LNCAP (cell line): ENCODE results near the gene USP11.

ENCODE experiments used
- TF ChIP-seq, protein P1 (sequence below): fragments of 450-650 bp; IDR thresholded peaks from 2 replicates; pipeline ENCODE4 v1.5.1; 2017; ENCODE audit warnings: mild to moderate bottlenecking

USP11 gene

DNA sequence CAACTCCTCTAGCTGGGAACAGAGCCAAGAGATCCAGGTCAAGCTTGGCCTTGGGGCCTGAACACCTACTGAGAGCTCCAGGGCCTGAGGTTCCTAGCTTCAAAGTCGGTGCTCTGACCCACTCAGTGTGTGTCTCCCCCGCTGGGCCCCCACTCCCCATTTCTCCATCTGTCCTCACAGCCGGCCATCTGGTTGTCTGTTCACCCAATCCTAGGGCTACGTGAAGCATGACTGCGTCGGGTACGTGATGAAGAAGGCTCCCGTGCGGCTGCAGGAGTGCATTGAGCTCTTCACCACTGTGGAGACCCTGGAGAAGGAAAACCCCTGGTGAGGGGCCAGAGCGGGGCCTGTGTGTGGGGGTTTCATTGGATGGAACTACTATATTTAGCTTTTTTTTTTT is 12.3 kb downstream of the USP11 start:
- TF ChIP-seq, protein P1, sequence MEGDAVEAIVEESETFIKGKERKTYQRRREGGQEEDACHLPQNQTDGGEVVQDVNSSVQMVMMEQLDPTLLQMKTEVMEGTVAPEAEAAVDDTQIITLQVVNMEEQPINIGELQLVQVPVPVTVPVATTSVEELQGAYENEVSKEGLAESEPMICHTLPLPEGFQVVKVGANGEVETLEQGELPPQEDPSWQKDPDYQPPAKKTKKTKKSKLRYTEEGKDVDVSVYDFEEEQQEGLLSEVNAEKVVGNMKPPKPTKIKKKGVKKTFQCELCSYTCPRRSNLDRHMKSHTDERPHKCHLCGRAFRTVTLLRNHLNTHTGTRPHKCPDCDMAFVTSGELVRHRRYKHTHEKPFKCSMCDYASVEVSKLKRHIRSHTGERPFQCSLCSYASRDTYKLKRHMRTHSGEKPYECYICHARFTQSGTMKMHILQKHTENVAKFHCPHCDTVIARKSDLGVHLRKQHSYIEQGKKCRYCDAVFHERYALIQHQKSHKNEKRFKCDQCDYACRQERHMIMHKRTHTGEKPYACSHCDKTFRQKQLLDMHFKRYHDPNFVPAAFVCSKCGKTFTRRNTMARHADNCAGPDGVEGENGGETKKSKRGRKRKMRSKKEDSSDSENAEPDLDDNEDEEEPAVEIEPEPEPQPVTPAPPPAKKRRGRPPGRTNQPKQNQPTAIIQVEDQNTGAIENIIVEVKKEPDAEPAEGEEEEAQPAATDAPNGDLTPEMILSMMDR = no peak

DNA sequence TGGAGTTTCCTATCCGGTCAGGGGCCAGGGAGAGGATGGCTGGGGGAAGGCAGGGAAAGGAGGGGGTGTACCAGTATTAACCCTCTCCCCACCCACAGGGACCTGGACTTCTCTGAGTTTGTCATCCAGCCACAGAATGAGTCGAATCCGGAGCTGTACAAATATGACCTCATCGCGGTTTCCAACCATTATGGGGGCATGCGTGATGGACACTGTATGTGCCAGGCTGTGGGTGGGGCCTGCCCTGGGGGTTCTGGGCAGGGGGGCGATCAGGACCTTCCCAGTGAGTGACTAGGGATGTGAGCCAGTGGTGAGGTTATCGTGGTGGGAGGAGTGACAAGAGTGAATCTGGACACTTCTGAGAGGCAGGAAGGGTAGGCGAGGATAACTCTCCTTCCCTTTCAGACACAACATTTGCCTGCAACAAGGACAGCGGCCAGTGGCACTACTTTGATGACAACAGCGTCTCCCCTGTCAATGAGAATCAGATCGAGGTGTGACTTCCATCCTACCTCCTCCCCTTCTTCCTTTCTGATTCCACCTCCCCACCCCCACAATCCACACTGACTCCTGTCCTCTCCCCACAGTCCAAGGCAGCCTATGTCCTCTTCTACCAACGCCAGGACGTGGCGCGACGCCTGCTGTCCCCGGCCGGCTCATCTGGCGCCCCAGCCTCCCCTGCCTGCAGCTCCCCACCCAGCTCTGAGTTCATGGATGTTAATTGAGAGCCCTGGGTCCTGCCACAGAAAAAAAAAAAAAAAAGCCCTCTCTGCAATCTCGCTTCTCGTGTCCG is 14.6 kb downstream of the USP11 start:
- TF ChIP-seq, protein P1 = no peak

DNA sequence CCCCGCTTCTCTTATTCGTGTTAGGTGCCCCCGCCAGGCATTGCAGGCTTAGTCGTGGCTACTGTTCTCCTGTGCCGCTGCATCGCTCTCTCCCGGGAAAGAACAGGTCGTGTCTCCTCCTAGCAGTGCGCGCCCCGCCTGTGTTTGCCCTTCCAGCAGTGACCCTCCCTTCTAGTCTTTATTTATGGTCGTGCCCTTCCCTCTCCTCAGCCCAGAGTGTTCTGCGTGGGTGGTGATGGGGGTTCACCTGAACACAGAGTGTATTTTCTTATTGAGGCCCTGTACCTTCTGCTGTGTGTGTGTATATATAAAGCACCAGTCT is 15.2 kb downstream of the USP11 start:
- TF ChIP-seq, protein P1 = no peak

- TF ChIP-seq, protein P1 = no peak
Measured at GRCh38 chrX:47248576-47248975, 15.8 kb downstream of the USP11 start.

GRCh38 chrX:47250017-47250347 is 17.2 kb downstream of the USP11 start:
- TF ChIP-seq, protein P1 = no peak

- TF ChIP-seq, protein P1 = no peak
Measured at GRCh38 chrX:47264483-47265173, 31.8 kb downstream of the USP11 start.

DNA sequence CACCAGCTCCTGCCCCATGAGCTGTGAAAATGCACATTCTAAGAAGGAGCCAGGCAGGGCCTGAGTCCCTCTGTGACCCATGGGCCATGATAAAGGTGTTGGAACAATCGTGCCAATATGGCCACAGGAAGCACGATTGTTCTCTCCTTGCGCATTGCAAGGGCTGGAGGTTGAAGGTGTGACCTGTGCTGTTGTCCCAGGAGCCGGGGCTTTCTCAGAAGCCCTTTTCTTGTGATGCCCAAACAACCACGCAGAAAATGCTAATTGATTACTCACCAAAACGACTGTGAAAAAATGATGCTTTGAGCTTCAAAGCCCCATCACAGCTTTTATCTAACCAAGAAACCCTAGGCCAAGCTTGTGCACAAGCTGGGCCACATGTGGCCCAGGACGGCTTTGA is 33.8 kb downstream of the USP11 start:
- TF ChIP-seq, protein P1 = no peak
